Mucosa of gallbladder (tissue), 1 donor: ENCODE results near the gene C19orf73. TPM values are rescaled to one million over a fixed set of nuclear protein-coding genes. Genes with fewer than 3 reads are reported as not detected.
"Not testable (repeated sequence)": the region's sequence is repeated elsewhere in the genome, so short reads cannot be mapped to it uniquely, and the experiment has no call there.

Experiments
- DNase-seq: peaks from one replicate; pipeline ENCODE4 v3.0.0-alpha.2; 2020; ENCODE audit warnings: low spot score
- total RNA-seq: library from RNA; stranded (reverse); gene quantifications from one replicate; pipeline ENCODE4 v1.2.1, GENCODE V29; 2021
- donor health status: DM: no; HTN: no; CAD: no.

C19orf73 gene
- total RNA-seq, 1 donor from 2014 or later = 2.7 TPM

- DNase-seq = peak; percentile 98
Observed at GRCh38 chr19:49148784-49149651, 30.1 kb upstream of the C19orf73 start.

GRCh38 chr19:49148044-49148682 is 29.2 kb upstream of the C19orf73 start:
- DNase-seq = no peak

GRCh38 chr19:49146408-49146770 is 27.4 kb upstream of the C19orf73 start:
- DNase-seq = not testable (repeated sequence)

- DNase-seq = peak; percentile 77
Observed at GRCh38 chr19:49145573-49146407, 26.8 kb upstream of the C19orf73 start.

- peak; percentile 89 for DNase-seq
Observed at GRCh38 chr19:49142866-49143335, 24.0 kb upstream of the C19orf73 start.

- DNase-seq = no peak
Observed at GRCh38 chr19:49141352-49141751, 22.4 kb upstream of the C19orf73 start.

GRCh38 chr19:49140951-49141350 is 22.0 kb upstream of the C19orf73 start:
- DNase-seq = no peak

GRCh38 chr19:49136771-49137171 is 17.8 kb upstream of the C19orf73 start:
- DNase-seq = no peak

GRCh38 chr19:49135686-49136085 is 16.7 kb upstream of the C19orf73 start:
- DNase-seq = no peak

GRCh38 chr19:49133621-49134454 is 14.9 kb upstream of the C19orf73 start:
- peak; percentile 80 for DNase-seq

GRCh38 chr19:49132974-49133609 is 14.1 kb upstream of the C19orf73 start:
- no peak for DNase-seq

GRCh38 chr19:49130325-49130724 is 11.4 kb upstream of the C19orf73 start:
- no peak for DNase-seq

- no peak for DNase-seq
Observed at GRCh38 chr19:49129238-49129583, 10.3 kb upstream of the C19orf73 start.

GRCh38 chr19:49128545-49129237 is 9.7 kb upstream of the C19orf73 start:
- DNase-seq = no peak

GRCh38 chr19:49127674-49128544 is 9.0 kb upstream of the C19orf73 start:
- peak; percentile 96 for DNase-seq

- DNase-seq = not testable (repeated sequence)
Observed at GRCh38 chr19:49127225-49127624, 8.3 kb upstream of the C19orf73 start.

- no peak for DNase-seq
Observed at GRCh38 chr19:49126575-49126974, 7.6 kb upstream of the C19orf73 start.

GRCh38 chr19:49125025-49125731 is 6.2 kb upstream of the C19orf73 start:
- no peak for DNase-seq

GRCh38 chr19:49123285-49123684 is 4.3 kb upstream of the C19orf73 start:
- not testable (repeated sequence) for DNase-seq
